HG03571 (cell line): ENCODE results near the gene CDHR4.
"Not testable (repeated sequence)": the region's sequence is repeated elsewhere in the genome, so short reads cannot be mapped to it uniquely, and the experiment has no call there.

Source experiments
- ATAC-seq: cut with Tn5 transposase; IDR thresholded peaks from one replicate; pipeline ENCODE4 v1.9.1; 2021; ENCODE audit not compliant: unreplicated experiment

CDHR4 gene

DNA sequence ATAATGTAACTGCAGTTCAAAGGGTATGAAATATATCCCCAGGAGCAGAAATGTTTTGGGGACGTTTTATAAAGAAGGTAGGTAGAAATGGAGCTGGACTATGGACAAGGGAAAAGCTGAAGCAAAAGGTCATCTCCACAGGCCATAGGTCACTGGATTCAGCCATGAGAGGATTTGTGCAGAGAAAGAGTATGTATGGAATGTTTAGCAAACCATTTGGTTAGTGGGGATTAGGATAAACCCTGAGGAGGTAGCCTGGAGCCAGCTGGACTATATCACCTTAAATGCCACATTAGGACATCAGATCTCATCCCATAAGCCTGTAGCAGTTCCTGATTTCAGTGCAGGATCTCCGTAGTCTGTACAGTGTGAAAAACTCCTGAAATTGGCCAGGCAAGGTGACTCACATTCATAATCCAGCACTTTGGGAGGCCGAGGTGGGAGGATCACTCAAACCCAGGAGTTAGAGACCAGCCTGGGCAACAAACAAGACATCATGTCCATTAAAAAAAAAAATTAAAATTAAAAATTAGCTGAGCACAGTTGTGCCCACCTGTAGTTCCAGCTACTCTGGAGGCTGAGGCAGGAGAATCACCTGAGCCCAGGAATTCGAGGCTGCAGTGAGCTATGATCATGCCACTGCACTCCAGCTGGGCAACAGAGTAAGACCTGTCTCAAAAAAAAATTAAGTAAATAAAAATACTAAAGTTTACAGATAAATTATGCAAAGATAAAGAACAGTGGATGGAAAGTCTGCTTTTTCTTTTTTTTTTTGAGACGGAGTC lies 18.1 kb downstream of the CDHR4 start:
- no peak for ATAC-seq

DNA sequence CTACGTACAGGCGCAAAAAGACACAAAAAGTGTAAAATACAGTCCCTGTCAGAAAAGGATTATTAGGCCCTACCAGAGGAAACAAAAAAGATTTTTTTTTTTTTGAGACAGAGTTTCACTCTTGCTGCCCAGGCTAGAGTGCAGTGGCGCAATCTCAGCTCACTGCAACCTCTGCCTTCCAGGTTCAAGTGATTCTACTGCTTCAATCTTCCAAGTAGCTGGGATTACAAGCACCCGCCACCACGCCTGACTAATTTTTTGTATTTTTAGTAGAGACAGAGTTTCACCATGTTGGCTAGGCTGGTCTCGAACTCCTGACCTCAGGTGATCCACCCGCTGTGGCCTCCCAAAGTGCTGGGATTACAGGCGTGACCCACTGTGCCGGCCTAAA lies 18.7 kb downstream of the CDHR4 start:
- not testable (repeated sequence) for ATAC-seq

GRCh38 chr3:49780080-49780974 lies 19.3 kb downstream of the CDHR4 start:
- no peak for ATAC-seq

GRCh38 chr3:49779358-49780079 lies 20.2 kb downstream of the CDHR4 start:
- ATAC-seq, result no peak

DNA sequence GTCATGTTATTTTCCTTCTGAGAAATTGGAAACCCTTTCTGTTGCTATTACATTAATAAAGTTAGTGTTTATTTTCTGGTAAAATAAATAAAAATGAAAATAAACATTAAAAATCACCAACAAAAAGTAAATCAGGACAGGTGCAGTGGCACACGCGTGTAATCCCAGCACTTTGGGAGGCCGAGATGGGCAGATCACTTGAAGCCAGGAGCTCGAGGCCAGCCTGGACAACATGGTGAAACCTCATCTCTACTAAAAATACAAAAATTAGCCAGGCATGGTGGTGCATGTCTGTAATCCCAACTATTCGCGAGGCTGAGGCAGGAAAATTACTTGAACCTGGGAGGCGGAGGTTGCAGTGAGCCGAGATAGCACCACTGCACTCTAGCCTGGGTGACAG lies 23.6 kb downstream of the CDHR4 start:
- ATAC-seq, result not testable (repeated sequence)

DNA sequence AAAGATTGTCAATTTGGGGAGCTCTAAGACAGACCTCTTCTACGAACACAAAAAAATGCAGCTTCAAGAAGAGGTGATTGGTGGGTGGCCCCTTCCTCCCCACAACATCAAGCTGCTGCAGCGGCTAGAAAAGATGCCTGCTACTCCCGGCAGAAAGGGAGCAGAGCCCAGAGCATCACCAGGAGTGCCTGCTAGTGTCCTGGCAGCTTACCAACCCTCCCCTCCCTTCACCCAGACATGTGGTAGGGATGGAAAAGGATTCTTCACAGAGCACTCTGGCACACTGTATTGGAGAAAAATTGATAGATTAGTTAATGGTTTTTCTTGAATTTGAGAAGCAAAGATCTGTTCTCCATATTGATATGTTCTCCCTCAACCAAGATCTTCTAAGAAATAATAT lies 24.1 kb downstream of the CDHR4 start:
- no peak for ATAC-seq

DNA sequence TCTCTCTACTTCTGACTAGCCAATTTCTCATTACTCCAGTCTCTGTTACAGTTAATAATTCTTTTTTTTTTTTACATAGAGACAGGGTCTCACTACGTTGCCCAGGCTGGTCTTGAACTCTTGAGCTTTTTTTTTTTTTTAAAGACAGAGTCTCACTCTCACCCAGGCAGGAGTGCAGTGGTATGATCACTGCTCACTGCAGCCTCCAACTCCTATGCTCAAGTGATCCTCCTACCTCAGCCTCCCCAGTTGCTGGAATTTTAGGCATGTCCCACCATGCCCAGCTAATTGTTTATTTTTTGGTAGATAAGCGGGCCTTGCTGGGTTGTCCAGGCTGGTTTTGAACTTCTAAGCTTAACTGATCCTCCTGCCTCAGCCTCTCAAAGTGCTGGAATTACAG lies 27.0 kb downstream of the CDHR4 start:
- no peak for ATAC-seq

DNA sequence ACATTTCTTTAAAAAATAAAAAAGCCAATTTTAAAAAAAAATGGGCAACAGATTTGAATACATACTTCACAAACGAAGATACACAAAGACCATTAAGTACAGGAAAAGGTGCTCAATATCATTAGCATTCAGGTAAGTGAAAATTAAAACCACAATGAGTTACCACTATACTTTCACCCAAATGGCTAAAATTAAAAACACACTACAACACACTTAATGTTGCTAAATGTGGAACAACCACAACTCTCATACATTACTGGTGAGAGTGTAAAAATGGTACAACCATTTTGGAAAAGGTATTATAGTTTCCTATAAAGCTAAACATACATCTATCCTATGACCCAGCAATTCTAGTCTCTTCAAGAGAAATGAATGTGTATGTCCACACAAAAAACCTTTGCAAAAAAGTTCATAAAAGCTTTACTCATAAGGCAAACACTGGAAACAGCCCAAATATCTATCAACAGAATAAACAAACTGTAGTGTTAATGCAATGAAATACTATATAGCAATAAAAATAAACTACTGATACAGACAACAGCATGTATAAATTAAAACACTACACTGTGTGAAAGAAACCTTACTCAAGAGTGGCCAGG lies 28.2 kb downstream of the CDHR4 start:
- ATAC-seq, result no peak

DNA sequence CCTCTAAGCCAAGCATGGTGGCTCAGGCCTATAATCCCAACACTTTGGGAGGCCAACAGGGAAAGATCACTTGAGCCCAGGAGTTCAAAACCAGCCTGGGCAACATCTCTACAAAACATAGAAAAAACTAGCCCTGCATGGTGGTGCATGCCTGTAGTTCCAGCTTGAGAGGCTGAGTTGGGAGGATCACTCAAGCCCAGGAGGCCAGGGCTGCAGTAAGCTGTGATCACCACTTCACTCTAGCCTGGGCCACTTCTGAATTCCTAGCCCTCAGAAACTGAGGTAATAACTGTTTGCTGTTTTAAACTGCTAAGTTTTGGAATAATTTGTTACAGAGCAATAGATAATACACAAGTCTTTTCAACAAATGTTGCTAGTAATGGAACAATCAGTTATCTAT lies 29.7 kb downstream of the CDHR4 start:
- ATAC-seq, result no peak

DNA sequence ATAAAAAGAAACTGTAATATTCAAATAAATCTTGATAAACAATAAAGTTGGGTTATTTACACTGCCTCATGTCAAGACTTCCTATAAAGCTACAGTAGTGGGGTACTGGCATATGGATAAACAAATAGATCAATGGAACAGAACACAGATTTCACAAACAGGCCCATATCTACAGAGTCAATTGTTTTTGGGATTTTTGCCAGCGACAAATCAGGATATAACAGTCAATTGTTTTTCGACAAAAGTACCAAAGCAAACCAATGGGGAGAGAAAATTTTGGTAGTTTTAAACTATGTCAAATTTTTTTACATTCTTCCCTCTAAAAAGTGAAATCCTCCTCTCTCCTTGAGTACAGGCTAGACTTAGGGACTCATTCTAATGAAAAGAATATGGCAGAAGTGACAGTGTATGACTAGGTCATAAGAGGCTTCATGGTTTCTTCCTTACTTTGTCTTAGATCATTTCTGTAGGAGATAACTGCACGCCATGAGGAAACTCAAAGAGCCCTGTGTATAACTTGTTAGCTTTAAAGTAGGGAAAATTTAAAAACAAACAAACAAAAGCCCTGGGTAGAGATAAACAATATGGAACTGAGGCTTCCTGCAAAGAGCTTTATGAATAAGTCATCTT lies 30.3 kb downstream of the CDHR4 start:
- no peak for ATAC-seq

DNA sequence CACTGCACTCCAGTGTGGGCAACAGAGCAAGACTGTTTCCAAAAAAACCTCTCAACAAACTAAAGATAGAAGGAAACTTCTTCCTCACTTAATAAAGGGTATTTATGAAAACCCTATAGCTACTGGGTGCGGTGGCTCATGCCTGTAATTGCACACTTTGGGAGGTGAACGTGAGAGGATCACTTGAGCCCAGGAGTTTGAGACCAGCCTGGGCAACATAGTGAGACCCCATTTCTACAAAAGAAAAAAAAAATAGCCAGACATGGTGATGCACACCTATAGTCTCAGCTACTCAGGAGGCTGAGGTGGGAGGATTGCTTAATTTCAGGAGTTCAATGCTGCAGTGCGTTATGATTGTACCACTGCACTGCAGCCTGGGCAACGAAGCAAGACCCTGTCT lies 35.7 kb downstream of the CDHR4 start:
- no peak for ATAC-seq

DNA sequence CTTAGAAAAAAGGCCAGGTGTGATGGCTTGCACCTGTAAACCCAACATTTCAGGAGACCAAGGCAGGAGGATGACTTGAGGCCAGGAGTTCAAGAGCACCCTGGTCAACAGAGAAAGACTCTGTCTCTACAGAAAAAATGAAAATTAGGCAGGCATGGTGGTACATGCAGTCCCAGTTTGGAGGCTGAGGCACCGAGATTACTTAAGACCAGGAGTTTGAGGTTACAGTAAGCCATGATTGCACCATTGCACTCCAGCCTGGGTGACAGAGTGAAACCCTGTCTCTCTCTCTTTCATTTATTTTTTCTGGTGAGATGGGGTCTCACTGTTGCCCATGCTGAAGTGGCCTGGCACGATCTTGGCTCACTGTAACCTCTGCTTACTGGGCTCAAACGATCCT lies 38.0 kb downstream of the CDHR4 start:
- no peak for ATAC-seq

DNA sequence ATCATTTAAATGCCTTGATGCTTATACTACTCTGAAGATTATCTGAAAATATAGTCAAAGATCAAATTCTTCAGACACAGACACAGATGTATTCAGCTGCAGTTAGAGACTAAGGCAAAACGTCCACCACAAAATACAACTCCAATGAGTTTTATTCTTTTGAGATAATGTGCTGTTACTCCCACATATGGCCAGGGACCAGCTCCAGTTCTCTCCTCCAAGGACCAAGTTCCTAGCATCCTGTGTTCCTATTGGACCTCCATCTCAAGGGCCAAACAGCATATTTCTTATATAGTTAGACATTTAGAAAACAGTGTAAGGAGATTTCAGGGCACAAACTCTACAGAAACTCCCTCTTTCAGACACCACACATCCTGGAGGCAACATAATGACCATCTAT lies 40.4 kb downstream of the CDHR4 start:
- ATAC-seq, result no peak

GRCh38 chr3:49757197-49757596 lies 42.5 kb downstream of the CDHR4 start:
- ATAC-seq, result no peak

DNA sequence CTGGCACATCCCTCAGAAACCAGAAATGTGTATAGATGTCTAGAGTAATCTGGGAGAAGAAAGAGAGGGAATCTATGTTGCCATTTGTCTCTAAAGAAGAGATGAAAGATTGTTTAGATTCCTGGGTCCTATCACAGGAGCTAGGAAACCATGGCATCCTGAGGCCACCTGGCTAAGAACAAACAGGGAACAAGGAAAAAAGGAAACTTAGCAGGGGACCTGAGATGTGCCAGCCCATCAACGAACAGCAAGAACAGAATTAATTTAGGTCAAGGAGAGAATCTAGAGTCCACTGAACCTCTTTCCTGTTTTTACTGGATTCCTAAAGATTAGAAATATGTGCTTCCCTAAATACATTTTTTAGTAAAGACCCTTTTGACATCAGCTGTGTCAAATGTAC lies 43.6 kb downstream of the CDHR4 start:
- ATAC-seq, result no peak

GRCh38 chr3:49754536-49754935 lies 45.1 kb downstream of the CDHR4 start:
- ATAC-seq, result no peak

- no peak for ATAC-seq
Observed at GRCh38 chr3:49751501-49751900, 48.2 kb downstream of the CDHR4 start.

DNA sequence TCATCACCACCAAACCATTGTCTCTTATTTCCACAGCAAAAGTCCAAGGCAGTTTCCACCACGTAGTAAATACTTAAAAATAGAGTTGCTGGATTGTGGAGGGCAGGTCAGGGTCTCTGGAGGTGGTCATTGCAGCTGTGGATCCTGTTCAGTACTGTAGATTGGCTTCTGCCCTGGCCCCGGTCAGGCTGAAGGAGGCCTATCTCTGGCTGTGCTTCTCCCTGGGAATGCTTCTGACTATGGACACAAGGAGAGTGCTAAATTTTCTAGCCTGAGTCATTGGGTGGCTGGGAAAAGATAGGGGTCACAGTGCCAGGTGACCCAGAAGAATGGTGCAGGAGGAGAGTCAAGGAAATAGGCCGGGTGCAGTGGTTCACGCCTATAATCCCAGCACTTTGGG lies 49.6 kb downstream of the CDHR4 start:
- ATAC-seq, result no peak

DNA sequence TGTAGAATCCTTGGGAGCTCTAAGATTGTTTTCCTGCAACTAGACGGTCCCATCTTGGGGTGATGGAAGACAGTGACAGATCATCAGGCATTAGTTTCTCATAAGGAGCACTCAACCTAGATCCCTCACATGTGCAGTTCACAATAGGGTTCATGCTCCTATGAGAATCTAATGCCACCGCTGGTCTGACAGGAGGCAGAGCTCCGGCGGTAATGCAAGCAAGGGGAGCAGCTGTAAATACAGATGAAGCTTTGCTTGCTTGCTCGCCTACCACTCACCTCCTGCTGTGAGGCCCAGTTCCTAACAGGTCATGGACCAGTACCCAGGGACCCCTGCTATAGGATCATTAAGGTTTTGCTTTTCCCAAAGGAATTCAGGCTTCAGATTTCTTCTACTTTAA lies 50.8 kb downstream of the CDHR4 start:
- ATAC-seq, result not testable (repeated sequence)

GRCh38 chr3:49747792-49748480 lies 51.7 kb downstream of the CDHR4 start:
- no peak for ATAC-seq
